COLO668 (cell line): Measurements from ENCODE around the gene FHIT.

ENCODE experiments used
- DNase-seq: peaks from one replicate; lab custom pipeline; 2025; ENCODE audit not compliant: unreplicated experiment; lab: John Stamatoyannopoulos, UW

The FHIT gene

DNA sequence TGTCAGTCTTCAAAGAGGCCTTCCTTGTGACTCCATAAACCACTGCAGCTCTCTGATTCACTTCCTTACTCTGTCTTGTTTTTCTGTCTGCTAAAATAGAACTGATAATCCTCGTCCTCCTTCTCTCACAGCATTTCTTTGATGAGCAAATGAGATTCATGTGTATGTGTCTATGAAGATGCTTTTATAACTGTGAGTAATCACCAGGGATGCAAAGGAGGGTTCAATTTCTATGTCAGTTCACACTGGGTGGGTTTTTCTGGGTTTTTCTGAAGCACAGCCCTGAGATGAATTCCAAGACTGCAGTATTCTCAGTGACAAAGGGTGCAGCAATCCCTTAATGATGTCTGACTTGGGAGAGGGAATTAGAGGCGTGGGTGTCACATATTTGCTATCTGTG lies 1454.8 kb downstream of the FHIT start:
- no peak for DNase-seq

DNA sequence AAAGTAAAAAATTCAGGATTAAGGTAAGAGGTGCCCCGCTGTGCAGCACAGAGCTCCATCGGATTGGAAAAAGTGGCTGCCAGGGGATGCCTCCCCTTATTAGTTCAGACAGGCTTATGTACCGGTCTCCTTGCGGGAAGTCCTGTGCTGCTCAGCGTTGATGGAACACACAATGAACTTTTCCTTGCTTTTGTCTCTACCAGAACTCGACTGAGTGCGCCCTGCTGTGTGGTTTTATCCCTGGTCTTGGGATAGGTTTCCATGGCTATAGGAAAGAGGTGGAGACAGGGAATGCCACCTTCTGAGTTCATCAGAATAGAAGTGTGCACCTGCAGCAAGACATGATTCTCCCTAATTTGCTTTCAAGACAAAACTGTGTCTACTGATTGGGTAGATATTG lies 1455.5 kb downstream of the FHIT start:
- DNase-seq = no peak

DNA sequence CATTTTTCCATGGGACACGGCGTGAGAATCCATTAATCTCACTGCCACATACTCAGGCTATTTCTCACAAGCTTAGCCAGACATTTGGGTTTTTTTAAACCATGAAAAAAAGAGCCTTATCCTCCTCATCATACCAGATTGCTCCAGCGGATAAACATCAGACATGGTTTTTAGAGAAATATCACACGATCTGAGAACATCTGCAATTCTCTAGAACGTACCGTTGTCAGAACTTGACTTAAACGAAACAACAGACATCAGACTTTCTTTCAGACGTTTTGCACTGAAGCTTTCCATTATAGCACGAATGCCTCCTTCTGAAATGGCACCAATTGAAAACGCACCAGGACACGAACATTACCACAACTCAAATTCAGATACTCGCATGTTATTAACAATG lies 1457.3 kb downstream of the FHIT start:
- no peak for DNase-seq

DNA sequence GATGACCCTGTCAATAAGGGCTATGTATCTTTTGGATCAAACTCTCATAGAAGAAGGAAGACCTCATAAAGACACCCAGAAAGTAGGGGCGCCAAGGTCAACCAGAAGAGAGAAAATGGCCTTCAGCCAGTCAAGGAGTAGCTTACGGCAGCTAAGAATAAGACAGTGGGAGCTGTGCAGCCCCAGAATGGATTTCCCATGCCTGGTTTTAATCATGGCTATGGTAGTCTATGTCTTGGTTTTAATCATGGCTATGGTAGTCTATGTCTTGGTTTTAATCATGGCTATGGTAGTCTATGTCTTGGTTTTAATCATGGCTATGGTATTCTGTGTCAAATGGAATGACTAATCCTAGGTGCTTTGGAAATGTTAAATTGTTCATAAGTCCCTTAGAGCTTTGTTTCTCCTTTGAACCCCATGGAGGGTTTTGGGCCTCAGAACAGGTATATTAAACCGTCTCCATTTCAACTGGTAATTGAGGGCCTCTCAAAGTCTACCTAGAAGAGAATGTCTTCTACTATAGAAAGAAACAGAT lies 1459.4 kb downstream of the FHIT start:
- DNase-seq = no peak

DNA sequence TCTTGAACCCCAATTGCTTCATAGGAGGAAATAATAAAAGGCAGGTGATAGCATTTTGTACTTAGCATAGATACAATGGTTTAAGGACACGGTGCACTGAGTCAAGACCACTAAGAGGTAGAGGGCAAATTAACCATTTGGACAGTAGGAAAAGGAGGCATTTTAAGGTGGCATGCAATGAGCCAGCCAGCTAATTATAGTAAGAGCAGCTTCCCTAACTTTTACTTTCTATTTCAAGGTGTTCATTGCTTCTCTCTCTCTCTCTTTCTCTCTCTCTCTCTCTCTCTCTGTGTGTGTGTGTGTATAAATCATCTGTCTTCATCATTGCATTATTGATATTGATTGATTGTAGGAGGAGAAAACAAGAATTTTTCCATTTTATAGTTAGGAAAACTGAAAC lies 1461.0 kb downstream of the FHIT start:
- no peak for DNase-seq

DNA sequence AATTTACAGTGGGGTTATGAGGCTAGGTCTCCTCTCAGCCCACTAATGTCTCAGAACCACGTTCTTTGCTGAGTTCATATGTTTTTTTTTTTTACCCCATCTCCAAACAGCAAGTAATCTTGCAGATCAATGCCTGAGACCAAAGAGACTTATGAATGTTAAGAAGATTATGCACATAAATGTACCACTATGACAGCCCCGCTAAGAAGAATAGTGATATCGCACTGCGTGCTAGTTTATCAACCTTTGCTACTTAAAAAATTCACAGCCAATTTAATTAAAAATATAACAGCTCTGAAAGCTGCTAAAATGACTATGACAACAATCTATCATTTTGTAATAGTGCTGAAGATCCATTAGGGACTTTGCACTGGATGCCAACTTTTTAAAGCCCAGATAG lies 1462.5 kb downstream of the FHIT start:
- no peak for DNase-seq

DNA sequence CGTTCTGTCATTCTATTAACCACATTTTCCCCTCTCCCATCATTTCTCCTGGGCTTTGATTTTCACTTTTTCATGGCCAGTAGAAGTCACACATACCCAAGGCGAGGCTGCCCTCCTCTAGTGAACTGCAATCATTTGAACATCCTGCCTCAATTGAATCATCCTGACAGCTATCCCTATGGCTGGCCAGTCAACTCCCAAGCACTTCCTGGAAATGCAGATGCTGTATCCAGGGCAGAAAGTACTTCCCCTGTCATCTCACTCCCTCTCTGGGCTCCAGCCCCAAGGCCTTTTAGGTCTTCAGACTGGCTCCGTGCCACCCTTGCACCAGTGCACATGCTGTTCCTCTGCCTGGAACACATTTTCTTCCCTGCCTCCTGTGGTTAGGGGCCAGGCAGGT lies 1463.1 kb downstream of the FHIT start:
- no peak for DNase-seq

DNA sequence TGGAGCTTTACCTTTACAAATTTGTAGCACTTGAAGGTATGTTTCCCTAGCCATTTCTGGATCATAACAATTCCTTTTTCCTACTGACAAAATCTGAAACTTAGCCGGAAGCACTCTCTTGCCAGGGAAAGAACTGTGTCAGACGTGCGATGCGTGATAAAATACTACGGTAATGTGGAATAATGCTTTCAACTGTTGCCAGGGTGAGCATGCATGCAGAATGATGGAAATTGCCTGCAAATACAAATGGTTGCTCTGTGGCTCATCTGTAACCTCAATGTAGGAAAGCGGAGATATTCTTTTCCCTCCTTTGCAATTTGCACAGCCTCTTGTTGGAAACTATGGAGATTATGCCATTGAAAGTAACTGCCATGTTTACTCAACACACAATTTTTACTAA lies 1464.9 kb downstream of the FHIT start:
- DNase-seq = no peak

DNA sequence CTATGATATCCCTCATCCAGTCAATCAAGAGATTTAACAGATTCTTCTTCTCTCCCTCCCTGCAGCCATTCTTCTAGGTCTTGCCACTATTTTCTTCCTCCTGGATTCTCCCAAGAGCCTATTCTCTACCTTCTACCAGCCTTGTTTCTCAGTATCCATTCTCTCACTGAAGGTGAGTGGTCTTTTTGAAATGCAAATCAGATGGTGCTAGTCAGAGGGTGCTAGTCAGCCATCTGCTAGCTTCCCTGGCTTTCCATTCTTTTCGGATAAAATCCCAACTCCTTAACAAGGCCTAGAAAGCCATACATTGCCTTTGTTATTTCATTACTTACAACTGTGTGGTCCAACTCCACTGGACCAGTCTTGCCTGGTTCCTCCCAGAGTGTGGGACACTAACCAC lies 1467.1 kb downstream of the FHIT start:
- no peak for DNase-seq

DNA sequence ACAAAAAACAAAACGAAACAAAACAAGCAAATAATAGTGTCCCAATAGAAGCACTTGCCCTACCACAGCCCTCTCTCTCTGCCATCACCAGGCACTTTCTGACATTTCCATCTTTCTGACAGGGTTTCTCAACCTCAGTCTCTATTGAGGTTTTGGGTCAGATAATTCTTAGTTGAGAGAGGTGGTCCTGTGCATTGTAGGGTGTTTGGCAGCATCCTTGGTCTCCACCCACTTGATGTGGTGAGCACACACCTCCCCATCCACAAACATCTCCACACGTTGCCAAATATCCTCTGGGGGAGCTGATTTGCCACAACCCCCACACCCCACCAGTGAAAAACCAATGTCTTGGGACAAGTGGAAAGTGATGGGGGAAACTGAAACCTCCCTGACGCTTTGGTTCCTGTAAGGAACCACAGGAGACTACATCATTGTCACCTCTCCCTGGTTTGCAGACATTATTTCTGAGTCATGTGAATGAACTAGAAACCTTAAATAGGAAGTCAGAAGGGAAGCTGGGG lies 1467.7 kb downstream of the FHIT start:
- no peak for DNase-seq

DNA sequence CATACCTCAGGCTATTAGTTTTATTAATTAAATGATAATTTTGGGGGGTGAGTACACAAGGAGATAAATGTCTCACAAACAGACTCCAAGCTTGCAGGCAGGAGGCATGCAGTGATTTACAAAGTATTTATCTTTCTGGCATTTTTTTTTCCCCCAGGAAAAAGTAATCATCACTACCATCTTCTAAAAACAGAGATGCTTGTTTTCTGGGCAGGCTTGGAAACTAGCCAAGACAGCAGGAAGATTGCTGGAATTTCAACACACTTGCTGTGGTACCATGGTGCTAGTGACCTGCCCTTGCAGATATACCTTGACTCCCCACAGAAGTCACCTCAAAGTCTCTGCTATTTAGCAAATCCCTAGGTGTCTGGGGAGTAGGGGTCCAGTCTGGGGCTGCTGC lies 1468.6 kb downstream of the FHIT start:
- no peak for DNase-seq

DNA sequence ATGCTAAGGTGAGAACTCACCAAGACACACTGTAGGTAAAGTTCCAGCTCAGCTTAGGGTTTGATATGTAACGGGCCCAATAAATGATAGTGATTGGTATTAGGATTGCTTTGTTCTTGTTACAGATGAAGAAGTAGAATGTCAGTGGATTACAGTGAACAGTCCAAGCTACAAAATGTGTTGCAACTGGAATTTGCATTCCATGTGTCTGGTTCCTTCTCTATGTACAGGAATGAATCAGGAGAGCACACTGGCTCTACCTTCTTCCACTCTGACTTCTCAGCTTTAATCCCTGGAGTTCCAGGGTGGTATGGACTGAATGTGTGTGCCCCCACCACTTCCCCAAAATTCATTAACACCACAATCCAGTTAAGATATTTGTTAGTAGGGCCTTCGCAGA lies 1471.0 kb downstream of the FHIT start:
- DNase-seq = no peak

DNA sequence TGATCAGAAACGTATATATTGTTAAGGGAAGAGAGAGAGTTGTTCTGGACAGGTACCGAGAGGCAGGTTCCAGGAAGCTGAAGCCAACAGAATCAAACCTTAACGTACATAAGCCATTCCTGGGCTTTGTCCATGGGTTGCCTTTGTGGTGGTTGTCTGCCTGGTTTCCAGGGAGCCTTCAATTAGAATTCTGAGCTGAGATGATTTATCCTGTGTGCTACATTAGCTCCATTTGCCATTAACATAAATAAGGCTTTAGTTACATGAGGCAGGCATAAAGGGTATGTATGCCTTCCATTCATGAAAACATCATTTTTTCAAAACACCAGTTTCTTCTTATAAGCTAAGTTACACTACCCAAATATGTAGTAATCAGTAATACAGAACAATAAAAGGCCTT lies 1472.0 kb downstream of the FHIT start:
- DNase-seq = no peak

DNA sequence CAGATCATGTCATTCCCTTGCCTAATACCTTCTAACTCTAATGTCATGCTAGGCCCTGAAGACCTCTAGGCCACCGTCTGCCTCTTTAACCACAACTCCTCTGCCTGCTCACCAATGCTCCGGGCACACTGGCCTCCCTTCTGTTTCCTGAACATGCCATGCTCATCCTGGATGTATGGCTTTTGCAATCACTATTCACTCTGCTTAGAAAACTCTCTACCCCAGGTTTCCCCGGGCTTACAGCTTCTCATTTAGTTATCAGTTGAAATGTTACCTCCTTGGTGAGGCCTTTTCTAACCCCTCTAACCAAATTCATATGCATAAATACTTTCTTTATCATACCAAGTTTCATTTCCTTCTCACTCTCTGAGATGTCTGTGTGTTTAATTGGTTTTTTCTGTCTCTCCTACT lies 1473.6 kb downstream of the FHIT start:
- no peak for DNase-seq

DNA sequence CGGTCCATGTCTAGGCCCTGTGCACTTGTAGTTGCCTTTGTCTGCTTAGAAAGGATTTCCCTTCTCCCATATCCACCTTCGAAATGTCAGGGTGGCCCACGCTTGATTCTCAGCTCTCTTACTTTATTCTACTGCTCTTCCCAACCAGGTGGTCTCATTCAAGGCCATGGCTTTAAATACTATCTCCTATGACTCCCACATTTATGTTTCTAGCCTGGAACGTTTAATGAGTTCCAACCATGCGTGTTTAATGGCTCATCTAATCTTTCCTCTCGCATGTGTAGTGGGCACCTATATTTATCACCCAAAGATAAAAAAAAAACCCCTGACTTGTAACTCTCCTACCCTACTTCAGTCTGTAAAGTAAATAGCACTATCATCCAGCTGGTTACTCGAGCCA lies 1474.2 kb downstream of the FHIT start:
- DNase-seq = no peak

DNA sequence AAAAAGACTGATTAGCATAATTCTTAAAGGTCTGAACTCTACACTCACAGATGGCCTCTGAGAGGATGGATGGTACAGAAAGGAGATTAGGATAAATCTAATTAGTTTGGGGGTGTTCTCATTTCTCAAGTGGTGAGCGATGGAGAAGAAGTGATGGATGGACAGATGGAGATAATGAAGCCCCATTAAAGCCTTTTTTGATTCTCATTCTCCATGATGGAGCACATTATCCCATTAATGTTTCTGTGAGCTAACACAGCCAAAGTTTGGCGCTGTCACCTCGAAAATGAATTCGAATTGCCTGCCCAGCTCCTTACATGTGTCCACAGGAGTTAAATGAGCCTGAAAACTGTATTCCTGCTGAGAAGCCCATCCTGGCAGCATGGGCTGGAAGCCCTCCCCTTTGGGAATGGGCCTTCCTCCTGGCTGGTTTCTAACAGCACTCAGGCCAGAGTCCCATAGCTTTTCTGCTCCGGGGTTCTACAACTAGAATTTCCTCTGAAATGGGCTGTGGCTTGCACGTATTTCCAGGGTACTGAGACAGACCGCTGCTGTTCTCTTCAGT lies 1475.4 kb downstream of the FHIT start:
- DNase-seq = no peak

DNA sequence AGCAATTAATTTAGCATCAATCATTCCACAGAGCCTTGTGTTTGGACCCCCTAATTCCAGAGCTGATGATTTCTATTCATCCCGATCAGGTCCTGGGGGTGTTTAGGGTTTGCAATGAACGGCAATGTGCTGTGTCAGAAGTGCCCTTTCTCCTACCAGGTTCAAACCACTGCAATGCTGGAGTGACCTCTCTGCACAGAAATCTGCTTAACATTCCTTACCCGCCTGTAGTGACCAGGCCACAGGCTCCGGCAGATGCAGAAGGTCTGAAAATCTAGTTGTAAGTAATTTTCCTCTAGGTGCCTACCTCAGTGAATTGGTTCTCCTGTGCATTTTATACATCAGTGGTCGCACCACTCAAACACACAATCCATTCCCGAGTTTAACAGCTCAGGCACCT lies 1476.1 kb downstream of the FHIT start:
- DNase-seq = no peak

DNA sequence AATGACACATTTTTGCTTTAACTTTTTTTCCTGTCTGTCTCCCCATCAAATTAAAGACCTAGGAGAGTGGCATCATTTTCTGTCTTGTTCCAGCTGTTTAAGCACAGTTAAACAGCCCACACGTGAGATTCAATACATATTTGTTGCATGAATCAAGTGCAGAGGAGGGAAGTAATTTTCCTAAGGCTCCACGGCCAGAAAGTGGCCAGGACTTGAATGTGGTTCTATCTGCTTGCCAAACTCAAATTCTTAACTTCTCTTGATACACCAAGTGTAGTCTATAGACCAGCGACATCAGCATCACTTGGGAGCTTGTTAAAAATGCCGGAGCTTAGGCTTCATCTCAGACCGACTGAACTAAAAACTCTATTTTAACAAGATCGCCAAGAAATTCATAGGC lies 1476.6 kb downstream of the FHIT start:
- DNase-seq = no peak

DNA sequence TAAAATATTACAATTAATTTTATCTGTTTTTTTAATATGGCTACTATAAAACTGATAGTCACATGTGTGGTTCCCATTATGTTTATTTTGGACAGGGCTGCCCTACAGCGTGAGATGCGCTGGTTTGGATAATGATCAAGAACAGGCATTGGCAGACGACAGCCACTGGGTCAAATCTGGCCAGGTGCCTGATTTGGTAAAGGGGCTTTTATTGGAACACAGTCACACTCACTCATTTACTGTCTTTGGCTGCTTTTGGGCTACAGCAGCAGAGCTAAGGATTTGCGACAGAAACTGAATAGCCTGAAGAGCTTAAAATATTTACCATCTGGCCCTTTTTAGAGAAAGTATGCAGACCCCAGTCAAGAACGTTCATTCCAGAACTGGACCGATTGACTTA lies 1477.3 kb downstream of the FHIT start:
- no peak for DNase-seq

DNA sequence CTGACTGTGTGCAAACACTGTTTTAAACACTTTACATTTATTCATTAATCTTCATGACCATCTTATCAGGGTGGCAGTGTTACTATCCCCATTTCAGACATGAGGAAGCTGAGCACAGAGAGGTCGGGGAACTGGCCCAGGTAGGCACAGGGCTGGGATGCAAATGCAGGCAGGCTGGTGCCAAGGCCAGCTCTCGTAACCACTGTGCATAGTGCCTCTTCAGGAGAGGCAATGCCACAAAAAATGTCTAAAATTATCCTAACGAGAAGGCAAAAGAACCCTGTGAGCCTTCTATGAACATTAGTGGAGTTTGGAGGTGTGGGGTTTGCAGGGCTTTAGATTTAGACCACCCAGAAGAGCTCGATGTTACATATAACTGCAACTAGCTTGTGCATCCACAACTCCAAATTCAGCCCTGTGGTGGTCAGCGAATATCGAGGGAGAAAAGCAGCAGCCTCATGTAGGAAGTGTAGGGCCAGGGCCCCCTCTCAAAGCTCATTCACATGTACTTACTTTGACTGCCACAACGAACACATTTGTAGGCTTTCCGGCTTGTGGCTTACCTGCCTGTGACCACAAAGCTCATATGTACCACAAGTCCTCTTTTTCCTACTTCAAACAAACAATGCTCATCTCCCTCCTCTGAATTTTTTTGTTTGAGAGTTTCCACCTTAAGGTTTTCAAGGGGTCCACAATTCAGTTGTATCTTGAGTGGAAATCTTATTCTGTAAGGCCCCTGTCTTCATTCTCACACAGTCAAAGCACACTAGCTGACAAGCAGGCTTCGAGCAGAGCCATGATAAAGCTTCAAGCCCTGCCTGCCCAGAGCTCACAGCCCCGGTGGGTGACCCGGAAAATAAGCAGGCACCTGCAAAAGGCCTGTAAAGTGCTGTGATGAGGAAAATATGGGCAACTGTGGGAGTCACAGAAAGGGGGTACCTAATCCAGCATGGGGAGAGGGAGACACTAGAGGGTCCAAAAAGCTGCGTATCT lies 1478.5 kb downstream of the FHIT start:
- no peak for DNase-seq

DNA sequence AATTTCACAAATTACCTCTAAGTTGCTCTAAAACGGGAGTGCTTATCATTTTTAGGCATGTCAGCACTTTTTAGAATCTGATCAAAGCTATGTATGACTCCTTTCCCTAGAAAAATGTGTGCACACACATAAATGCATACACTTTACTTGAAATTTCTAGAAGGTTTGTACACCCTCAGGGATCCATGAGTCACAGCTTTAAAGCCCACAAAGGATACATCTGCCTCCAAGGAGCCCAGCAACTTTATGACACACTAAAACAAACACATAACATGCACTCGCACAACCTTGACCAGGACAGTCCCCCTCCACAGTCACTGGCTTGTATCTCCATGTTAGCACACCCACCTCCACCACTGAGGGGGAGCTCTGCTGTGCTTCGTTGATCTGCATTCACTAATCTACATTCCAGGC lies 1479.5 kb downstream of the FHIT start:
- no peak for DNase-seq

DNA sequence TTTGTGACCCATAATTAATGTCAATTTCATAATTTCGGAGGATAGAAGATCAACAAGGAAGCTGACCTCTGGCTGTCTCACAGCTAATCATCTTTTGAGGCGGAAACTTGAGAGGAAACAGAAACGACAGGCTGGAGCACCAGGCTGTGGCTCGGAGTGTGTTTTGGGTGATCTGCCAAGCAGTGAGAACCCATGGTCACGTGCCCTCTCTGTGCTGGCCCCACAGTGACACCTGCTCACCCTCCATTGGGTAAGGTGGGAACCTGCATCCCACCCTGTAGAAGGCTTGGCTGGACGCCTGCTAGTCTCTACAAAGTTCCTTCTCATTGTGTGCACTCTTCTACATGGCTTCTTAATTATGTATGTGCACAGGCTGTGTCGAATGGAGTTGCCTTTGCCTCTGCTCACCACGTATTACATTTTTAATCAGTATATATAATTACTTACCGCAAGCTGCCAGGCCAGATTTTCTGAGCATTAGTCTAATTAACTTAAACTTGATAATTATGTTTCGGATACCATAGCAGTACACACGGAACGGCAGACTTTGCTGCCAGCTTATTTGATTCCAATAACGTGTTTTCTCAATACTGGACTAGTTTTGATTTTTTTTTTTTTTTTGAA lies 1482.0 kb downstream of the FHIT start:
- DNase-seq = no peak
